Measurements from ENCODE around the gene TTLL12. TPM values are rescaled to one million over a fixed set of nuclear protein-coding genes. Genes with fewer than 3 reads are reported as not detected.

TTLL12 gene
- total and polyA plus RNA-seq, 2 of the 8 experiments (the other 6 are each of a cell fraction or from before 2014, with no cell fraction given), result 101 to 124 TPM

- WGBS, 2 experiments (ENCODE audit: extremely low coverage in 1 of 2, insufficient coverage in 1 of 2, insufficient read length in 1 of 2, insufficient replicate concordance in 2 of 2, low coverage in 1 of 2, low lambda C conversion rate in 2 of 2, missing lambda C conversion rate in 1 of 2), result 83% methylated on average over 9 of the region's 9 CpGs; no CpG with 5 or more reads in 1 of the 2 experiments
- Histone ChIP-seq H3K4ac (replicated peaks; ENCODE audit: insufficient read length, low read depth, low read length) (no peak overlapping the region), H2AK5ac (ENCODE audit: low read depth, low read length) (no peak overlapping the region), H3K18ac (ENCODE audit: extremely low read depth, low read length) (no peak overlapping the region; the same call in 1 of the 2 replicates), H4K20me1 (replicated peaks in 1 of 2; ENCODE audit: control insufficient read depth in 1 of 2, insufficient read depth in 2 of 2, low read length in 2 of 2) (no peaks in the 10 kb centered on the region), H3K27ac (ENCODE audit: low read depth, low read length) (no peak overlapping the region), H2BK20ac (ENCODE audit: low read length) (no peak overlapping the region), H3K79me1 (ENCODE audit: low read depth, low read length) (no peaks in the 10 kb centered on the region), H3K23me2 (ENCODE audit: low read depth, low read length) (no peaks in the 10 kb centered on the region), H3K9me3 (ENCODE audit: insufficient read depth in 2 of 2, low read depth in 1 of 2, low read length in 1 of 2) (no peaks in the 10 kb centered on the region), H3K56ac (replicated peaks; ENCODE audit: insufficient read length, low read depth, low read length) (no peak overlapping the region), H3K79me2 (ENCODE audit: control insufficient read depth in 1 of 2, insufficient read depth in 2 of 2, low read length in 2 of 2) (no peaks in the 10 kb centered on the region), H3K4me1 (replicated peaks in 1 of 4; ENCODE audit: control insufficient read depth in 3 of 4, insufficient read depth in 4 of 4, low read length in 3 of 4) (peaks cover 0 to 9% (median 2%) of the 10 kb centered on the region in 4 experiments; a peak in 2 of 7 replicates), H2BK12ac (ENCODE audit: low read depth, low read length) (0 out of 2 replicates have a peak overlapping the region, but pooled peaks have one; percentile 17), H4K5ac (ENCODE audit: insufficient read length, low read depth, low read length) (no peak overlapping the region), H2BK15ac (ENCODE audit: low read length) (no peak overlapping the region), H4K8ac (ENCODE audit: extremely low read depth, insufficient read depth, low read length) (peak overlapping the region; percentile 14; the same call in 1 of the 2 replicates), H2BK120ac (replicated peaks; ENCODE audit: low read depth, low read length) (no peak overlapping the region), H3K27me3 (replicated peaks in 1 of 4; ENCODE audit: control insufficient read depth in 3 of 4, extremely low read depth in 1 of 4, insufficient read depth in 3 of 4, low read length in 3 of 4) (no peaks in the 10 kb centered on the region), H2AFZ (ENCODE audit: low read length) (no peak overlapping the region), H4K91ac (replicated peaks; ENCODE audit: insufficient read length, low read length) (no peak overlapping the region), H3K23ac (ENCODE audit: insufficient read length) (no peak overlapping the region), H3K4me2 (ENCODE audit: insufficient read depth in 1 of 2, low read depth in 2 of 2, low read length in 2 of 2) (no peak overlapping the region), H2BK5ac (ENCODE audit: low read depth, low read length) (no peak overlapping the region), H3K14ac (ENCODE audit: insufficient read length) (no peak overlapping the region), H3K9ac (replicated peaks in 1 of 4; ENCODE audit: extremely low read depth in 1 of 4, low read depth in 3 of 4, low read length in 3 of 4) (no peak overlapping the region), H3K36me3 (ENCODE audit: control insufficient read depth in 2 of 4, insufficient read depth in 4 of 4, low read length in 3 of 4) (no peaks in the 10 kb centered on the region), H3K4me3 (ENCODE audit: extremely low read depth in 1 of 4, insufficient read depth in 2 of 4, low read depth in 3 of 4, low read length in 4 of 4) (no peak overlapping the region)
- DNase-seq (ENCODE audit: low read depth in 1 of 2, low spot score in 2 of 2) (no peak), FAIRE-seq (no peak)
- TF ChIP-seq SP2 (IDR thresholded peaks at IDR 0.05; ENCODE audit: low read length) (no peak), CREB1 (IDR thresholded peaks at IDR 0.05) (no peak), CHD2 (IDR thresholded peaks at IDR 0.05; ENCODE audit: low read length) (no peak), TBP (IDR thresholded peaks at IDR 0.05; ENCODE audit: low read depth, low read length) (no peak), KDM4A (IDR thresholded peaks at IDR 0.05; ENCODE audit: low read depth, low read length, severe bottlenecking) (no peak), GABPA (IDR thresholded peaks at IDR 0.05; ENCODE audit: borderline replicate concordance, insufficient read depth, low read length) (no peak), POLR2A (IDR thresholded peaks at IDR 0.05; ENCODE audit: control extremely low read depth in 1 of 2, low read depth in 2 of 2, low read length in 2 of 2) (no peak)
- TF ChIP-seq, protein P1, sequence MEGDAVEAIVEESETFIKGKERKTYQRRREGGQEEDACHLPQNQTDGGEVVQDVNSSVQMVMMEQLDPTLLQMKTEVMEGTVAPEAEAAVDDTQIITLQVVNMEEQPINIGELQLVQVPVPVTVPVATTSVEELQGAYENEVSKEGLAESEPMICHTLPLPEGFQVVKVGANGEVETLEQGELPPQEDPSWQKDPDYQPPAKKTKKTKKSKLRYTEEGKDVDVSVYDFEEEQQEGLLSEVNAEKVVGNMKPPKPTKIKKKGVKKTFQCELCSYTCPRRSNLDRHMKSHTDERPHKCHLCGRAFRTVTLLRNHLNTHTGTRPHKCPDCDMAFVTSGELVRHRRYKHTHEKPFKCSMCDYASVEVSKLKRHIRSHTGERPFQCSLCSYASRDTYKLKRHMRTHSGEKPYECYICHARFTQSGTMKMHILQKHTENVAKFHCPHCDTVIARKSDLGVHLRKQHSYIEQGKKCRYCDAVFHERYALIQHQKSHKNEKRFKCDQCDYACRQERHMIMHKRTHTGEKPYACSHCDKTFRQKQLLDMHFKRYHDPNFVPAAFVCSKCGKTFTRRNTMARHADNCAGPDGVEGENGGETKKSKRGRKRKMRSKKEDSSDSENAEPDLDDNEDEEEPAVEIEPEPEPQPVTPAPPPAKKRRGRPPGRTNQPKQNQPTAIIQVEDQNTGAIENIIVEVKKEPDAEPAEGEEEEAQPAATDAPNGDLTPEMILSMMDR (IDR thresholded peaks at IDR 0.05; ENCODE audit: control extremely low read depth in 1 of 3, insufficient read depth in 1 of 3, low read depth in 1 of 3, low read length in 3 of 3), result no peak
- POLR2A ChIA-PET (ENCODE audit: partially characterized antibody), result interaction anchor here (1.0 kb wide), 1 partner anchor 33 kb away, joined by 3 read pairs; no protein-coding TSS in a partner anchor
- CTCF ChIA-PET (ENCODE audit: partially characterized antibody), result interaction anchor here (1.0 to 26.8 kb wide), 4 partner anchors 9 to 150 kb away, joined by 4 to 388 read pairs (median 35); partner anchors contain the start of gene SCUBE1
These were observed 47.5 kb upstream of the TTLL12 start for GRCh38 chr22:43234264-43234988.
